NOMO-1 treated with DMSO at 0.1 percent for 48 hours (cell line): ENCODE measurements around the gene PRICKLE4.

Source experiments
- DNase-seq: peaks from one replicate; lab custom pipeline; 2025; ENCODE audit not compliant: unreplicated experiment; lab: John Stamatoyannopoulos, UW

PRICKLE4 gene

DNA sequence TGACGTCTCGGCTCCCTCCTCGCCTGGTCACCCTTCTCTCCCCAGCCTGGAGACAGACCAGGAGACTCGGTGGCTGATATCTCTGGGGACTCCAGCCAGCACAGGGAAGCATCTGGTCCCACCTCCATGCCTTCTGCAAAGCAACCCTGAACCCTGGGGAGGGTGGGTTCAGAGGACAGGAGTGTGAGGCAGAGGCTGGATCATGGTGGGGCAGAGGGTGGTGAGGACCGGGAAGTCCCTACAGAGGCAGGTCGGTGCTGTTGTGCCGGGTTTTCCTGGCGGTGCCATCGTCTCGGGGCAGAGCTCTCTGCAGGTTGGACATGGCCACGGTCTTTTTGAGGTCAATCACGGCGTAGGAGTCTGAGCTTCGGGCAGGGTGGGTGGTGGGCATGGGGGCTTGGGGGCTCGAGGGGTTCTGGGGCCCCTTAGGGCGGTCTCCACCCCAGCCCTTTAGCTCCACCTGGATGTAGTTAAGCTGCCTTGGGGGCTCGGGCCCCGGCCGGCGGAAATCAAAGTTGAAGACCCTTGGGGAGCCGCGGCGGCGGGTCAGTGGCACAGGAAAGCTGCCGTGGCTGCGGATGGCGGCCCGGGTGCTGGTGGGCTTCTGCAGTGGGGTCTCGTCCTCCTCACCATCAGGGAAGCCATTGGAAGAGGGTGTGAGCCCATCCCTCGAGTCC, 10.1 kb upstream of the PRICKLE4 start:
- DNase-seq: no peak

DNA sequence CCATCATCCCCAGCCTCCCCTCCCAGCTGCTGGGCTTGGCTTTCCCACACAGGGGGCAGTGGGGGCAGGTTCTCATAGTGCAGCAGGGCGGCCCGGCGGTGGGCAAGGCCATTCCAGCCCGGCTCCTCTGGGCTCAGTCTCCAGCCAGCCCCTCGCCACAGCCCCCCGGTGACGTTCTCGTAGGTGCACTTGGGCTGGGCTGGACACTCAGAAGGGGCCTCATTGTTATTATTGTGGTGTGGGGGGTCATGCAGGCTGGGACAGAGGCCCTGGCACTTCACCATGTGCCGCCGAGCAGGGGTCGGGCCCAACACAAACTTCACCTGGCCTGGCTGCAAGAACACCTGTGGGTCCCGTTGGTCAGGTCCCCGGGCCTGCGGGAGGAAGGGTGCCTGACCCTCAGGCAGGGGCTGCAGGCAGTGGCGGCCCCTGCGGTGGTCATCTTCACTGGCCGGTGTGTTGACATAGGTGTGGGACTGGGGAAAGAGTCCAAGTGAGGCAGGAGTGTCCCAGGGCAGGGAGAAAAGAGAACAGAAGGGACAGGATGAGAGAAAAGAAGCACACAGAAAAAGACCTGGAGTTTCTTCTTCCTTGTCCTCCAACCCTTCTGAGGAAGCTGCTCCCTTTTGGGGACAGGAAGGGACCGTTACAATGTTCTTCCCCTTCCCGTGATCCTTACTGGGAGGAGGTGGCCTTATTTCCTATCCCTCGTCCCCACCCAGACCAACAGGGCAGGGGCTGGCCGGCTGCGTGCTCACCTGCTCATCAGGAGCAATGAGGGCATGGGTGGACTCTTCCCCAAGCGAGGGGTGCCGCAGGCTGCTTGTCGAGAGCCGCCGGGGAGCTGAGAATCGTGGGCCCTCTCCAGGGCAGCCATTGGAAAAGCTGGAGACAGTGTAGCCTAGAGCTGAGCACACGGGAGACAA, 9.3 kb upstream of the PRICKLE4 start:
- no peak for DNase-seq

DNA sequence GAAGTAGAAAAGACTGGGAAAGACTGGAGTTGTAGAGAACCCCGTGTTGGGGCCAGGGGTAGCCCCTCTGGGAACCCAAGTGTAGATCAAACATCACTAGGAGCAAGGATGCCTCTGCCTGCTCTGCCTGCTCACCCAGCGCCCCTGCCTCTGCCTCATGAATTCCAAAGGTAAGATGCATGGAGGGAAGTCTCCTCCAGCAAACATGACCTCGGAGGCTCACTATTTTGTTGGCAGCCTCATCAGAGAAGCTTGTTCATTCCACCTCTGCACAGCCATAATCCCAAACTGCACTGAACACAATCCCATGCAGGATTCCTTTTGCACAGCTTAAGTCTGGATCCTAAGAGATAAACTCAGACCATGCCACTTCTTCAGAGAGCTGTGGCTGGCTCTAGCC, 5.7 kb upstream of the PRICKLE4 start:
- no peak for DNase-seq

- DNase-seq: no peak
These were observed 5.2 kb upstream of the PRICKLE4 start for GRCh38 chr6:41775293-41775882.

GRCh38 chr6:41777551-41778285, 2.9 kb upstream of the PRICKLE4 start:
- peak; percentile 55 for DNase-seq

DNA sequence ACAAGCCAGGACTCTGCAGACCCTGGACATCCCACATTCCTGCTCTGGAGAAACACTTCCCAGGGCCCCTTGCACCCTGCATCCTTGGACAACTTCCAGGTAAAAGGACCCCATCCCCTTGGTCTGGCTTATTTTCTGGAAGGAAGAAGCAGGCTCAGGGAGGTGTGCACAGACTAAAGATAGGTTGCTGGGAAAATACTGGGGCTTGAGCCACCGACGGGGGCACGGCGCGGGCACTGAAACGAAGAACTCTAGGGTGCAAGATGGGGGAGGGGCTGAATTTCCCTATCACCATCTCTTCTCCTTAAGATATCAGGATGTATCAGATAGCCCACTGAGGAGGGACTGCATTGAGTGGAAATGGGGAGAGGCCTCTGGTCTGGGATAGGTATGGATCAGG, 1.7 kb upstream of the PRICKLE4 start:
- no peak for DNase-seq

DNA sequence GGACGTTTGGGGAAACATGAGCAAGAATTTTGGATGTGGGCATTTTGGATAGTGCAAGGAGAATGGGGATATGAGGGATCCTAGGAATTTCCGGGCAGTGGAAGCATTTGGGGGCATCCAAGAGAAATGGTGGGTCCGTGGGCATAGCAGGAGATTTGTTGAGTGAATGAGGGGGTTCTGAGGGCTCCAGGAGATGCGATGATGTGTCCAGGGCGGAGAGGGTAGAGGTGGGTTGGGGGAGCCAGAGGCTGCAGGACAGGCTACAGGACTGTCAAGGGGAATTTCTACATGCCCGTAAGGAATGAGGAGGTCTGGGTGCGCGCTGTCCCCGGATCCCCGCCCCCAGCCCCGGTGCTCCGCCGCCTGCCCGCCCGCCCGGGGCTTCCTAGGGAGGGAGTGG, 1.2 kb upstream of the PRICKLE4 start:
- DNase-seq: no peak

- DNase-seq: peak; percentile 90
These were observed 613 bp upstream of the PRICKLE4 start, which contains the start of gene FRS3 for GRCh38 chr6:41779788-41780550. FRS3 (minus strand) TSS chr6:41779900; CDS start chr6:41776987, 2,913 bp downstream.

- no peak for DNase-seq
These were observed 766 bp downstream of the PRICKLE4 start for GRCh38 chr6:41781366-41781730.

DNA sequence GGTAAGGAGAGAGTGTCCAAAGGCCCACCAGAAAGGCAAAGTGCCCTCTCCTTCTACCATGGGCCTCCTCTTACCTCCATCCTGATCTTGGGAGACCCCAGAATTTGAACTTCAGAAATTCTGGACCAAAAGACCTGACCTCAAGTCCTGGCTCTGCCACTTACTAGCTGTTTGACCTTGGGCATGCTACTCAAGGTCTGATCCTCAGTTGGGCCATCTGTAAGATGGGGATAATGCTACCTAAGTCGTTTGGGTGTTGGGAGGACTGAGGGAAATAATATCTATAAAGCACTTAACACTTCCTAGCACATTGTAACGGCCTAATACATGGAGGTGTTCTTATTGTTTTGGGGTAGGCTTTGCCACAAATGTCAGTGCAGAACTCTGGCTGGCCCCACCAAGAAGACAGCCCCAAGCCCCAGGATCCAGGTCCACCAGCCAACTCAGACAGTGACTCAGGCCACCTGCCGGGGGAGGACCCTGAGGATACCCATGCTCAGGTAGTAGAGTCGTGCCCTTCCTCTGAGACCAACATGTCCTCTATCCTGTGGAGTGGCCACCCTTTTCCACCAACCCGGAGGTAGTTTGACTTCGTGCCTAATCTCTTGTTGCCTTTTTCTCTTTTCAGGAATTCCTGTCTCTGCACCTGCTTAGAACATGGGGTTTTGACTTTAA, 2.7 kb downstream of the PRICKLE4 start:
- no peak for DNase-seq

- DNase-seq: peak; percentile 92
These were observed 4.1 kb downstream of the PRICKLE4 start for GRCh38 chr6:41784581-41785171.

DNA sequence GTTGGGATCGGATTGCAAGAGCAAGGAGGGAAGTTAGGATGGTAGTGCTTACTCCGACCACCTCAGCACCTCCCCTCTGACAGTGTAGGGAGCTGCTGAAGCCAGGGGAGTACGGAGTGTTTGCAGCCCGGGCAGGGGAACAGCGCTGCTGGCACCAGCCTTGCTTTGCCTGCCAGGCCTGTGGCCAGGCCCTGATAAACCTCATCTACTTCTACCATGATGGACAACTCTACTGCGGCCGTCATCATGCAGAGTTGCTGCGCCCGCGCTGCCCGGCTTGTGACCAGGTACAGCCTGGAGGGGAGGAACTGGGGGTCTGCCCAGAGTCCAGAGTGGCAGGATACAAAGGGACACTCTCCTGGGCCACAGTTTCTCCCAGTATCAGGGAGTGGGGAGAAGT, 4.7 kb downstream of the PRICKLE4 start:
- no peak for DNase-seq

- no peak for DNase-seq
These were observed 5.3 kb downstream of the PRICKLE4 start for GRCh38 chr6:41785689-41786450.

DNA sequence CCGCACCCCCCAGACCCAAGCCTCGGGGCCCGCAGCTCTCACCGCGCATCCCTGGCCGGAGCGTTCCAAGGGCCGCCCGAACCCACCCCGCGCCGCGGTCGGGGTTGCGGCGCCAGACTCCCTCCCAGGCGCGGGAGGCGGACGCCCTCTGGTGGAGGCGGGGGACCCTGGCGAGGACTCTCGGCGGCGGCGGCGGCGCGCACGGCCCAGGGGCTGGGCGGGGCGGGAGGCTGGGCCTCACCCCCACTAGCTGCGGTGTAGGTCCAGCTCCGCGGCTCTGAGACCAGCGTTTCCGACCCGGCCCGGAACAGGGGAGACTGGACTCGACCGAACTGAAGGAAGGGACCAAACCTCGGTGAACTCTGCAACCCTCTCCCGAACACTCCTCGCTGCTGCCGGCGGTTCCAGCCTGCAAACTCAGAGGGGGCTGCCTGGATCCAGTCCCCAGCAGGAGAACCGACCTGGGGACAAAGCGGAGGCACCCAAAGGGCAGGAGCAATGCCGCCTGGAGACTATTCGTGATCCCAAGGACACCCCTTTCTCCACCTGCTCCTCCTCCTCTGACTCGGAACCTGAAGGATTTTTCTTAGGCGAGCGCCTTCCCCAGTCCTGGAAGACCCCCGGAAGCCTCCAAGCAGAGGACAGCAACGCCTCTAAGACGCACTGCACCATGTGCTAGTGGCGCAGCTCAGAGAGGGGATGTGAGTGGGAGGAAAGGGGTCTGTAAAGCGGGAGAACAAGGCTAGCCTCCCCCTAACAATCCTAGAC, 6.1 kb downstream of the PRICKLE4 start:
- peak; percentile 66 for DNase-seq

DNA sequence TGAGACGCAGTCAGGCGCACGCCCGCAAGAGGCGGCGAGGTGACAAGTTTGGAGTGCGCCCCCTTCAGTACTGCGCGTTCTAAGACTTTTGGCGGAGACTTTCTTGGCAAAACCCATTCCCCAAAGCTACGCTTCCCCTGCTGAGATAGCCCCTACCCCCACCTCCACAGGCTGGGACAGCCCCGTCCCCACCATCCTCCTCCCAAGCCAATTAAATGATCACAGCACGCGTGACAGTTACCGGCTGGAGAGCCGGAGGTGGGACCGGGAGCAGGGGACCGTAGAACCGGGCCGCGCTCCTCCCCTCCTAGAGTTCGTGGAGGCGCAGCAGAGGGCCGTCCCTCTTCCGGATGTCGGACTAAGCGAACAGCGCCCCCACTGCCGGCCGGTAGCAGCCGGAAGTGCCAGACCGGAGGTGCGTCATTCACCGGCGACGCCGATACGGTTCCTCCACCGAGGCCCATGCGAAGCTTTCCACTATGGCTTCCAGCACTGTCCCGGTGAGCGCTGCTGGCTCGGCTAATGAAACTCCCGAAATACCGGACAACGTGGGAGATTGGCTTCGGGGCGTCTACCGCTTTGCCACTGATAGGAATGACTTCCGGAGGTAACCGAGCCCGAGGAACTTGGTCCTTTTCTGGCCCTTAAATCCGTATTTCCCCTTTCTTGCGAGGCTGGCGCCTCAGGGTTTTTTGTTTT, 6.8 kb downstream of the PRICKLE4 start, which contains the start of gene TOMM6:
Gene TOMM6, plus strand, starts transcription at position 476 of the 699 bp plus-strand sequence. Its CDS starts 4 bp downstream, at position 480.
- peak; percentile 94 for DNase-seq

DNA sequence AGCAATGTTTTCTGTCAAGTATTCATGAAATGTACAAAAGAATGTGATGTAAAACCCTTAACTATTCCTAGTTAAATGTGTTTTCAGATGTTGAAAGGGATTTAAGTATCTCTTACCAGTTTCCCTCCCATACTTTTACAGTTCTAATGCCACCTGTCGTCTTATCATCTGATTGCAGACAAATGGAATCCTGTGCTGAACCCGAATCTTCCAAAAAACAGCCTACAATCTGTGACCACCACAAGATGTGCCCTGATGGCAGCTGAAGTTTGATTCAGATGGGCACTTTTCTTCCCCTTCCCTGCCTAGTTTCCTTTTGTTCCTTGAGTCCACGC, 8.8 kb downstream of the PRICKLE4 start:
- no peak for DNase-seq

DNA sequence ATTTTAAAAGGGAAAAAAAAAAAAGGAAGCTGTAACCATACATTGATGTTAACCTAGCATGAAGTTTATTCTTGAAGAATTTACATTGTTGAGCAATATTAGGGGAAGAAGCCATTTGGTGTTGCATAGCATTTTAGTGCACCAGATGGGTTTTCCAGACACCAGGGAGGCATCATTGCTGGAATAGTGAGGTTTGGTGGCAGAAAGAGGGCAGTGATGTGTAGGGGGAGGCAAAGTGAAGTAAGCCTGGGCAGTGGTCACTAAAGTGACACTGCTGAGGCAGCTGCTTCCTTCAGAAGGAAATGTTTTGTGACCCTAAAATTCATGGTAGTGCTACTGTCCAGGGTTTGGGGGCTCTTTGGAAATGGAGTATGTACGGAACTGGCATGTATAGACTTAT, 9.5 kb downstream of the PRICKLE4 start:
- DNase-seq: peak; percentile 54
